H4 (cell line): ENCODE data around the gene PROM2. TPM values are rescaled to one million over a fixed set of nuclear protein-coding genes. Genes with fewer than 3 reads are reported as not detected.
"Not testable (repeated sequence)": the region's sequence is repeated elsewhere in the genome, so short reads cannot be mapped to it uniquely, and the experiment has no call there.

ENCODE experiments used
- DNase-seq: peaks from one replicate; pipeline ENCODE4 v3.0.0-alpha.2; 2015; ENCODE audit warnings: low spot score
- total RNA-seq: library from RNA; depleted of rRNA; stranded (reverse); fragments of >200 nt; shearing (Covaris generic); gene quantifications from 2 replicates; pipeline ENCODE4 v1.2.3, GENCODE V29; 2014; rRNA removed

Gene PROM2, protein sequence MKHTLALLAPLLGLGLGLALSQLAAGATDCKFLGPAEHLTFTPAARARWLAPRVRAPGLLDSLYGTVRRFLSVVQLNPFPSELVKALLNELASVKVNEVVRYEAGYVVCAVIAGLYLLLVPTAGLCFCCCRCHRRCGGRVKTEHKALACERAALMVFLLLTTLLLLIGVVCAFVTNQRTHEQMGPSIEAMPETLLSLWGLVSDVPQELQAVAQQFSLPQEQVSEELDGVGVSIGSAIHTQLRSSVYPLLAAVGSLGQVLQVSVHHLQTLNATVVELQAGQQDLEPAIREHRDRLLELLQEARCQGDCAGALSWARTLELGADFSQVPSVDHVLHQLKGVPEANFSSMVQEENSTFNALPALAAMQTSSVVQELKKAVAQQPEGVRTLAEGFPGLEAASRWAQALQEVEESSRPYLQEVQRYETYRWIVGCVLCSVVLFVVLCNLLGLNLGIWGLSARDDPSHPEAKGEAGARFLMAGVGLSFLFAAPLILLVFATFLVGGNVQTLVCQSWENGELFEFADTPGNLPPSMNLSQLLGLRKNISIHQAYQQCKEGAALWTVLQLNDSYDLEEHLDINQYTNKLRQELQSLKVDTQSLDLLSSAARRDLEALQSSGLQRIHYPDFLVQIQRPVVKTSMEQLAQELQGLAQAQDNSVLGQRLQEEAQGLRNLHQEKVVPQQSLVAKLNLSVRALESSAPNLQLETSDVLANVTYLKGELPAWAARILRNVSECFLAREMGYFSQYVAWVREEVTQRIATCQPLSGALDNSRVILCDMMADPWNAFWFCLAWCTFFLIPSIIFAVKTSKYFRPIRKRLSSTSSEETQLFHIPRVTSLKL
- 0.10 and 0.35 TPM in 2 replicates for total RNA-seq

DNA sequence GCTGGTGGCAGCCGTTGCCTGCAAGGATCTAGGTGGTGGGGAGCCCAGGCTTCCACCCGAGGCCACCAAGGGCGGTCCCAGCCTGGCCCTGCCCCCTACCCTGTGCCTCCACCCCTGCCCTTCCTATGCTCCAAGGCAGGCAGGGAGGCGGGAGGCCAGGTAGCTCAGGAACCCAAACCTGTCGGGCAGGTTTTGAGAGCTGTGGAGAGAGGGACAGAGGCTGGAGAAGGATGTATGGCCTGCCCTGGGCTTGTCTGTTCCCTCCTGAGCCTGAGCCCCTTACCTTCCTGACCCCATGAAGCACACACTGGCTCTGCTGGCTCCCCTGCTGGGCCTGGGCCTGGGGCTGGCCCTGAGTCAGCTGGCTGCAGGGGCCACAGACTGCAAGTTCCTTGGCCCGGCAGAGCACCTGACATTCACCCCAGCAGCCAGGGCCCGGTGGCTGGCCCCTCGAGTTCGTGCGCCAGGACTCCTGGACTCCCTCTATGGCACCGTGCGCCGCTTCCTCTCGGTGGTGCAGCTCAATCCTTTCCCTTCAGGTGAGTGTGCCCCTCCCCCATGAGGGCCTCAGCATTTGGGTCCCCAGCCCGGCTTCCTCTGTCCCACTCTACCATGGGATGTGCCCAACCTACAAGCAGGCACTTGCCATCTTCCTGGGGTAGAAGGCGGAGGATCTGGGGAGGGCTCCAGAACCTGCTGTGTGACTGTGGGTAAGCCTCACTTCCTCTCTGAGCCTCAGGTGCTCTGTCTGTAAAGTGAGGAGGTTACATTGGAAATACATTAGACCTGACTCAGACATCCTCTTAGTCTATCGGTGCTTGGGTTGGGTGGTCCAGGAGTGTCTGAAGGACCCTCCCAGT lies at the start of gene PROM2:
Gene PROM2 (plus strand): TSS at position 159 of the 860 bp plus-strand sequence. CDS start 137 bp downstream, at position 296.
- DNase-seq, result no peak

DNA sequence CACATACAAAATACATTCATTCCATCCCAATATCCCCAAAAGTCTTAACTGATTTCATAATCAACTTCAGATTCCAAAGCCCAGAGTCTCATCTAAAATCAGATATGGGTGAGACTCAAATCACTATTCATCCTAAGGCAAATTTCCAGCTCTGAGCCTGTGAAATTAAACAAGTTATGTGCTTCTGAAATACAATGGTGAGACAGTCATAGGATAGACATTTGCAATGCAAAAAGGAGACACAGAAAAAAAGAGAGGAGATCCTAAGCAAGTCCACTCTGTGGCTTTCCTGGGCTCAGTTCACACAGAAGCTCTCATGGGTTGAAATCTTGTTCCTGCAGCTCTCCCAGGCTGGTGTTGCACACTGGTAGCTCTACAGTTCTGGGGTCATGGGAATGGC lies 48.6 kb upstream of the PROM2 start:
- no peak for DNase-seq

DNA sequence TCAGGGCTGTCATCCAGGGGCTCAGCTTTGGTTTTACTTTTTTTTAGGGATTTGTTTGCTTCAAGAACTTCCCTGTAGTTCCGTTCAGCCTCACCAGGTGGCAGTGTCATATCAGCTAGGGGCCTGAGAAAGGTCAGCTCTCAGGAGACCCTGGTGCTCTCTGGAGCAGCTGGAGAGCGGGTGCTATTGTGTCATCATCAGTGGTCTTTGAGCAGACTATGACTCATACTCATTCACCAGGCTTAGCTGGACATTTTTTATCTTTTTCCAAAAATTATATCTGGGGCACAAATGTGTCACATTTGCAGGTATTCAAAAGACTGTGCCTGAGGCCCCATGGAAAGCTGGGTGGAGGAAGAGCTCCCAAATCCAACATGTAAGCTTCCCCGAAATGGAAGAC lies 42.5 kb upstream of the PROM2 start:
- peak; percentile 67 for DNase-seq

DNA sequence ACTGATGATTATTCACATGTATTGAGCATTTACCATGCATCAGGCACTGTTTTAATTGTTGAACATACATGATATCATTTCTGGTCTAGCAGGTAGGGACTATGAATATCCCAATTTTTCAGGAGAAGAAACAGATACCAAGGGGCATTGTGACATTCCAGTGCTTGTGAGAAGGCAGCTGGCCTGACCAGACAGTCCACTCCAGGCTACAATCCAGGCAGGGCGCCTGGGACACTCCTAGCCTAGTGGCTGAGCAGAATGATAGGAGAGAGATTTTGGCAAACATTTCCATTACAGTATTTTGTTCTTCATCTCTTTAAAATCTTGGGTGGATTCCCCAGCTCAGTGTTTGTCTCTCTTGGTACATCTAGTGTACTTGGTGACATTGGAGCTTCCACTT lies 42.0 kb upstream of the PROM2 start:
- no peak for DNase-seq

DNA sequence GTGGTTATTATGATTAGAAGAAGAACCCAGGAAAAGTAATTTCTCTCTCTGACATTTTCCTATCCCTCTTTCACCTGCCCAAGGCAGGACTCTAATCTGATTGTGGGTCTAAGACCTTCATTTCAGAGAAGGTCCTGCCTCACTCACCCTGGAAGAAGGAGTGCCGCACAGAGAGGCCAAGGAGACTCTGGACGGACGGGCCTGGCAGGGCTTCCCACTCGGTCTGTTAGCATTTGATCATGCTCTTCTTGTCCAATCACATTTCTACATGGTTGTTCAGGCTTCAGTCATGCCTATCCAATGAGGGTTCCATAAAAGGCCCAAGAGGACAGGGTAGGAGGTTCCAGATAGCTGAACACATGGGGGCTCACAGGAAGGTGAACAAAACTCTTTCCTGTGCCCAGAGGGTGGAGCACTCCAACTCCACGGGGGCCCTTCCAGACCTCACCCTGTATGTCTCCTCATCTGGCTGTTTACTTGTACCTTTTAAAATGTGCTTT lies 39.9 kb upstream of the PROM2 start:
- no peak for DNase-seq

DNA sequence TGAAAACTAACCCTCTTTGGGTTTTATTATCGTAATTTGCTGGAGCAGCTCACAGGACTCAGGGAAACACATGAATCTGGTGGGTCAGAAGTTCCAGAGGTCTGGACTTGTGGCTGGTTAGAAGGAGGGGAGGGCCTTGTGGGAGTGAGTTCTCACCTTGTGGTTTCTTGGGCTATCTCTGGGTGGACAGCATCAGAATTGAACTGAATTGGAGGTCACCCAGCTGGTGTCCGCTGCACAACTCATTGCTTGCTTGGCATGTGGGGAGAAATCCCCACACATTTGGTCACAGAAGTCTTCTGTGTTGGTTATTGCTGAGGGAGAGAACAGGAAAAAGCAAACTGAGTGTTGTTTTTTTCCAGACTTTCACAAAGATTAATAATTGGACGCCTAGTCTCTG lies 39.4 kb upstream of the PROM2 start:
- DNase-seq, result no peak

DNA sequence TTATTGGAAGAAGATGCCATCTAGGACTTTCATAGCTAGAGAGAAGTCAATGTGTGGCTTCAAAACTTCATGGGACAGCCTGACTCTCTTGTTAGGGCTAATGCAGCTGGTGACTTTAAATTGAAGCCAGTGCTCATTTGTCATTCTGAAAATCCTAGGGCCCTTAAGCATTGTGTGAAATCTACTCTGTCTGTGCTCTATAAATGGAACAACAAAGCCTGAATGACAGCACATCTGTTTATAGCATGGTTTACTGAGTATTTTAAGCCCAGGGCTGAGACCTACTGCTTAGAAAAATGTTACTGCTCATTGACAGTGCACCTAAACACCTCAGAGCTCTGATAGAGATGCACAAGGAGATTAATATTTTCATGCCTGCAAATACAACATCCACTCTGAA lies 36.1 kb upstream of the PROM2 start:
- DNase-seq, result no peak

DNA sequence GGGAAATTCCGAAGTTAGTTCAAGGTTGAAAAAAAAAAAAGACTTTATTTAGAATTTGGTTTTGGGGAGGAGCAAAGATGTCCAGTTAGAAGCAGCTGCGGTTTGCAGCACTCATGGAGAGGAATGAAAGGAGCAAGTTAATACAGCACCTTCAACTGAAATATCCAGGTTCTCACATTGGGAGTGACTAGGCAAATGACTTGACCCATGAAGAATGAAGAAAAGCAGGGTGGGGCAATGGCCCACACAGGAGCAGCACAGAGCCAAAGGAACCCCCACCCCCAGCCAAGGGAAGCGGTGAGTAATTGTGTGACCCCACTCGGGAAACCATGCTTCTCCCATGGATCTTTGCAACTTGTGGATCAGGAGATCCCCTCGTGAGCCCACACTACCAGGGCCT lies 34.2 kb upstream of the PROM2 start:
- no peak for DNase-seq

DNA sequence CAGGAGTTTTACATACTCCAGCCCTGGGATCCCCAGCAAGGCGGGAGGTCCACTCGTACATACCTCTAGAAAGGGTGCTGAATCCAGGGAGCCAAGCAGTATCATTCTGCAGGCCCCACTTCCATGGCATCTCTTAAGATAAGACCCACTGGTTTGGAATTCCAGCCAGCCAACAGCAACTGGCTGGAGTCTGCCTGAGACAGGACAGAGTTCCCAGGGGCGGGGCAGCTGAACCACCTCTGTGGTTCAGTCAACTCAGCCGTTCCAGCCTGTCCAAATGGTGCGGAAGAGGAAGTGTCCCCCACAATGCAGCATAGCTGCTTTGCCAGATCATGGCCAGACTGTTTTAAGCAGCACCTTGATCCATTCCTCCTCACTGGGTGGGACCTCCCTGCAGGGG lies 33.7 kb upstream of the PROM2 start:
- DNase-seq, result no peak

DNA sequence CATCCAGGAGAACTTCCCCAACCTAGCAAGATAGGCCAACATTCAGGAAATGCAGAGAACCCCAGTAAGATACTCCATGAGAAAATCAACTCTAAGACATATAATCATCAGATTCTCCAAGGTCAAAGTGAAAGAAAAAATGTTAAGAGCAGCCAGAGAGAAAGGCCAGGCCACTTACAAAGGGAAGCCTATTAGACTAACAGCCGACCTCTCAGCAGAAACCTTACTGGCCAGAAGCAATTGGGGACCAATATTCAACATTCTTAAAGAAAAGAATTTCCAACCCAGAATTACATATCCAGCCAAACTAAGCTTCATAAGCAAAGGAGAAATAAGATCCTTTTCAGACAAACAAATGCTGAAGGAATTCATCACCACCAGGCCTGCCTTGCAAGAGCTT lies 32.2 kb upstream of the PROM2 start:
- not testable (repeated sequence) for DNase-seq

DNA sequence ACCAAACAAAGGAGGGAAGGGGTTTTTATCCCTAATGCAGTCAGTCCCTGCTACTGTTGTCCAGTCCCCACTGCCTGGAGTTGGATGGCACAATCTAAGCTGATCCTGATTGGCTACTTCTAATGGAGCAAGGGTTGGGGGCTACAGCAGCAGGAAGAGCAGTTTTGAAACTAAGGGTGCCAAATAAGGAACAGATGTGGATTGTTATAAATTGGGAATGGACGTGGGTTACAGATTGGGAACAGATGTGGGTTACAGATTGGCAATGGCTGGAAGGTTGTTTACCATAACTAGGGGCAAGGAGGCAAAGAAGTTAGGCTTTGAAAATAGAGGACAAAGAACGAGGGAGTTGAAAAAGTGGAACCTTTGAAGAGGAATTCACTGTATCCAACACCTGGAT lies 16.0 kb upstream of the PROM2 start:
- DNase-seq, result no peak

DNA sequence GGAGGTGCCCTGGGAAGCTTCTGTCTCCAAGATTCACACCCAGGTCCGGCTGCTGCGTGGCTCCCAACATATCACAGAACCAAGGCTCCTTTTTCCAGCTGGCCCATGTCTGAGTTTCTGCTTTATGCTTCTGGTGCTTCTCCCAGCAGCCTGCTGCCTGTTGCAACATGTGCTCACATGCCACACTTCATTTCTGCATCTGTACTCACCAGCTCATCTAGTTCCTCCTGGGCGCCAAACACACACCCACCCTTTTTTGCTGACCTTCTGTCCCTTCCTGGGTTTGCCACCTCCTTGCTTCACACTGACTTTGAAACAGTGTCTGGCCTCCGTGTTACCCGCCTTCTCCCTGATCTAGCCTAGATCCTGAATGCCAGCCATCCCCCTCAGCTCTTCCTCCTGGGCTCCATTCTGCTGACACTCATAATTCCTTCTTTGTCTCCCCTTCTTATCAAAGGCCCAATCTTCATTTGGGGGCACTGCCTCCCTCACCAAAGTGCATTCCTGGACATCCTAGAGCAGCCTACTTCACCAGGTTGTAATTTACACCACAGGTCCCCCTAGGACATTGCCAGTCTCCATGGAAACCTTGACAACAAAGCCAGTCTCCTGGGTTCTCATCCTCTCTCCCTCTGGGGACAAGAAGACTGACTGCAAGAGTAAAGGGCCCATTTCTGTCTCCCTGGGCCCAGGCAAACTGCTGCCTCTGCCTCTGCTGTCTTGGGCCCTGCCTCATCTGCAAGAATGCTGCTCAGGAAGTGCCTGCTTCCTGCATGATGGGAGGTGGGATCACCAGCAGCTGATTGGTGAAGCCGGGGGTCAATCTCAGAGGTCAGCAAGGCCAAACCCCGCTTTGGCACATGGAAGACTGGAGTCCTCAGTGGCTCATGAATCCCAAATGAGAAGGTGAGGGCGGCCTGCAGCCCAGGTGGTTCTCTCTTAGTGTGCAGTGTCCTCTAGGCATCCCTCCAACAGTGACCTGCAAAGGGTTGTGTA lies 13.9 kb upstream of the PROM2 start:
- no peak for DNase-seq

DNA sequence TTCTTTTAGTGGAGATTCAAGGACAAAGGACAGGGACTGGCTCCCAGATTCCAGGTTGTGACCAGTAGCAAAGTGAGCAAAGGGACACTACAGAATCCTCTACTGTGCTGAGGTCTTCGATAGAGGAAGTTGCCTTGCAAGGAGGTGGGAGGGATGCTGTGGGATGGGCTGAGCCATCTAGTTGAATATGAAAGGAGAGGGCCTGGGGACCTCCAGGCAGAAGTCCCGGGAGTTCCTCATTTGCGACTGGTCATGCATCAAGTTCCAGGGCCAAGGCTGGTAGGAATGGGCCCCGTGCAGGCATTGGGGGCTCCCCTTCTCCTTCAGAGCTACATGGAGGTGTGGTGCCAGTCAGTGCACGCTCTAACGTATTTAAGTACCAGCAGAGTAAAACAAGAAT lies 12.6 kb upstream of the PROM2 start:
- no peak for DNase-seq

DNA sequence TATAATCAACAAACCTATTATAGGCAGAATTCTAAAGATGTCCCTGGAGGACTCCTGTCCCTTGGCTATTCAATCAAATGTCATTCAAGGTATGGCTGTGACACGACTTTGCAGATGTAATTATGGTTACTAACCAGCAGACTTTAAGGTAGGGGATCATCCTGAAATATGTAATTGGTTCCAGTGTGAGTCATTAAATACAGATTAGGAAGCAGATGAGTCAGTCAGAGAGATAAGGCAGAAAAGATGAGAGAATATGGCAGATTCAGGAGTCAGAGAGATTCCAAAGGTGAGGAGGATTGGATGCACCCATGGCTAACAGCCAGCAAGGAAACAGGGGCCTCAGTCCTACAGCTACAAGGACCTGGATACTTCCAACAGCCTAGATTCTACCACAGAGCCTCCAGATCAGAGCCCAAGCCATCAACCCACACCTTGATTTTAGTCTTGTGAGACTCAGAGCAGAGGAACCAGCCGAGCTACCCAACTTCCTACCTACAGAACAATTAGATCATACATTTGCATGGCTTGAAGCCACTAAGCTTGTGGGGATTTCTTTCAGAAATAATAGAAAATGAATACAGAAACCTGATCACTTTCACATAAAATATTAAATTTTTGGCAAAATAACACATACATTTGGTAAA lies 11.2 kb upstream of the PROM2 start:
- no peak for DNase-seq

DNA sequence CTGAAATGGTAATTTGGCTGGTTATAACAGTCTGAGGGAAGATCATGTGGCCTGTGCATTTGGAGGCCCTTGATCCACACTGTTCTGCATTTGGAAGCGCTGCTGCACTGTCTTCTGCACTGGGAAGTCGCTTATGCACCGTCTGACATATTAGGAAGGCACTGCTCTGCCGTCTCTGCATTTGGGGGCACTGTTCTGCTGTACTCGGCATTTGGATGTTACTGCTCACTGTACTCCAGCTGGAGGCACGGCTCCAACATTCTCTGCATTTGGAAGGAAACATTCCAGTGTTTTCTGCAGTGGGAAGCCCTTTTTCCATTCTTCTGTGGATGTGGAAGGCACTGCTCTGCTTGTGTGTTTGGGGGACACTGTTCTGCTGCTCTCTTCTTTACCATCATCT lies 9.6 kb upstream of the PROM2 start:
- no peak for DNase-seq

DNA sequence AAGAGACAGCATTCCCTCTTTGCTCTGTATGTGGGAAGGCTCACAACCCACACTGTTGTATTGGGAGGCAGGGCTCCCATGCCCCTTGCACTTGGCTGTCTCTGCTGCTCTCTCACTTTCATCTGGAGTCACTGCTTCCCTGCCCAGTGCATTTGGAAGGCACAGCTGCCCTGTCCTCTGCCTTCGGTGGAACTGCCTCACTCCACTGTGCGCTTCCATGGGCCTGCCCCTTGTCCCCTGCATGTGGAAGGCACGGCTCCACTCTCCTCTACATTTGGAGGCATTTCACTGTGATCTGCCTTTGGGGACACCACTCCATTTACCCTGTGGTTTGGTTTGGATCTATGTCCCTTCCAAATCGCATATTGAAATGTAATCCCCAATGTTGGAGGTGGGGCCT lies 9.1 kb upstream of the PROM2 start:
- no peak for DNase-seq

DNA sequence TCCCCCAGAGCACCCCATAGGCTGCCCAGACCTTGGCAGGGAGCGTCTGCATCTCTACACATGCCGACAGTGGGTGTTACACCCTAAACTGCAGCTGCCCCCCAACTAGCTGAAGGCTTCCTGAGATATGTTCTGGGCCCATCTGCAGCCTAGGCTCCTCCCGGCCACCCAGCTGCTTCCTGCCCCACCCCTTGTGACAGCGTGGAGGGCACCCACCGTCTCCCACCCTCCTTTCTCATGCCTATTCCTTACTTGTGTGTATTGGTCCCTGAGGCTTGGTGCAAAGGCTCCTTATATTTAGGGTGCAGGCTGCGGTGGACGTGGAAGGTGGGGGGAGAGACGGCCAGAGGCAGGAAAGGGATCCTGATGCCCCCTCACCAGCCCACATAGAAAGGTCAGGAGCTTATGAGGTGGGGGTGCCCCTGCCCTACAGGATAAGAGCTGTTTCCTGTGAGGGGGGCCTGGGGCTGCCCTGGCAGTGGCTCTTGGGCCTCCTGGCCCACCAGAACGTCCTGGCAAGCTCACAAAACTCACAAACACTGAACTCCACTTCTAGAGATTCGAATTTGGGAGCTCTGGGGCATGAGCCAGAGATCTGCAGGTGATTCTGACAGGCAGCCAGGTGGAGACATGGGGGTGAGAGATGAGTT lies 7.3 kb upstream of the PROM2 start:
- no peak for DNase-seq

DNA sequence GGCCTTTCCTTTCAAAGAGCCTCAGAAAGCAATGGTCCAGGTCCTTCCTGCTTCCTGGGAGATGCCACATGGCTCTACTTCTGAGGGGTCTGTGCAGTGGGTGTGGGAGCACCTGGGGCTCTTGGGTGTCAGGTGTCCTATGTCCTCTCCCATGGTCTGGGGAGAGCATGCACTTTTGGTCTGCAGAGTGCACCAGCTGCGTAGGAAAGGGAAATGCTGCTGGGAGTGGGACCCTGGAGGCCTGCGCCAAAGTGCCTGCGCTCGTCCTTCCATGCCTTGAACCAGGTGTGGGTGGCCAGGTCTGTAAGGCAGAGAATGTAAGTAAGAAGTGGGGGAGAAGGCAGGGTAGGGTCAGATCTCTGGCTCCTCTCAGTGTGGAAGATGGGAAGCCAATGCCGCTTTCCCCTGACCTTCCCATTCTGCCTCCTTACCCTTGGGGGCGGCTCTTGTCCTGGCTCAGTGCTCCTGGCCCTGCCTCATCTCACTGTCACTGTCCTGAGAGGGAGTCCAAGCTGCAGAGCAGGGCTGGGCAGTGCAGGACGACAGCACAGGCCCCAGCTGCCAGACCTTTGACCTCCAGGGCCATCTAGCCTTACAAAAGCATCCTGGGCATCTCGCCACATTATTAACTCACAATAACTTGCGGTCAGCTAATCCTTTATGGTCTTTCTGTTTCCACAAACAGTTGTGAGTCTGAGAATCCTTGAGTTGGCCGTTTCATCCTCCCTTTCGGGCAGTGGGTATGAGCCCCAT lies 6.6 kb upstream of the PROM2 start:
- no peak for DNase-seq
